Activated T-cell treated with anti-CD3 and anti-CD28 coated beads for 1 hour (primary cell): Measurements from ENCODE around the gene AAMDC.
"Not testable (repeated sequence)": the region's sequence is repeated elsewhere in the genome, so short reads cannot be mapped to it uniquely, and the experiment has no call there.

Experiments used
- DNase-seq: peaks from one replicate; pipeline ENCODE4 v3.0.0-alpha.2; 2020; ENCODE audit warnings: low read depth

The AAMDC gene

DNA sequence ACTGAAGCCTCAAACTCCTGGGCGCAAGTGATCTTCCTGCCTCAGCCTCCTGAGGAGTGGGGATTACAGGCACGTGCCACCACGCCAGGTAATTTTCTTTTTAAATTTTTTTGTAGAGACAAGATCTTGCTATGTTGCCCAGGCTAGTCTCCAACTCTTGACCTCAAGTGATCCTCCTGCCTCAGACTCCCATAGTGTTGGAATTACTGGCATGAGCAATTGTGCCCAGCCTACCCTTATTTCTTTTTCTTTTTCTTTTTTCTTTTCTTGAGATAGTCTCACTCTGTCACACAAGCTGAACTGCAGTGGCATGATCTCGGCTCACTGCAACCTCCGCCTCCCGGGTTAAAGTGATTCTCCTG lies 63.9 kb downstream of the AAMDC start:
- DNase-seq: no peak

GRCh38 chr11:77886401-77886800 lies 65.5 kb downstream of the AAMDC start:
- DNase-seq: no peak

GRCh38 chr11:77889045-77889444 lies 68.1 kb downstream of the AAMDC start:
- not testable (repeated sequence) for DNase-seq

GRCh38 chr11:77890100-77890614 lies 69.2 kb downstream of the AAMDC start:
- DNase-seq: not testable (repeated sequence)

GRCh38 chr11:77890619-77891056 lies 69.7 kb downstream of the AAMDC start:
- not testable (repeated sequence) for DNase-seq

DNA sequence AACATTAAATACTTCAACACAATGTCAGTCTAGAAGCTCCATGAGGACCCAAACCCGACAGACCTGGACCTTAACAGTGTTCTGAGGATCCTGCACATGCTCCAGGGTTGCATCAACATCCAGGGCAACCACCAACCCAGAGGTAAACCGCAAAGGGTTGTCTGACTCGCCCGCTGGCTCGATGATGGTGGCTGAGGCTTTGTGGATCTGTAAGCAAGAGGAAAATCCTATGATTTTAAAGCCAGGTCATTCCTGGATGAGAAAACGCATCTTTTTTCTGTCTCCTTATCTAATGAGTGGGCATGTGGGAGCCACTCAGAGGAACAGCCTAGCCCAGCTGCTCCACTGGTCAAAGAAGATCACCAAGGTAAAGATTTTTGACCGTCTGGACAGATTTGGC lies 70.3 kb downstream of the AAMDC start:
- not testable (repeated sequence) for DNase-seq

GRCh38 chr11:77891703-77892102 lies 70.8 kb downstream of the AAMDC start:
- not testable (repeated sequence) for DNase-seq

GRCh38 chr11:77894949-77895348 lies 74.0 kb downstream of the AAMDC start:
- DNase-seq: not testable (repeated sequence)

DNA sequence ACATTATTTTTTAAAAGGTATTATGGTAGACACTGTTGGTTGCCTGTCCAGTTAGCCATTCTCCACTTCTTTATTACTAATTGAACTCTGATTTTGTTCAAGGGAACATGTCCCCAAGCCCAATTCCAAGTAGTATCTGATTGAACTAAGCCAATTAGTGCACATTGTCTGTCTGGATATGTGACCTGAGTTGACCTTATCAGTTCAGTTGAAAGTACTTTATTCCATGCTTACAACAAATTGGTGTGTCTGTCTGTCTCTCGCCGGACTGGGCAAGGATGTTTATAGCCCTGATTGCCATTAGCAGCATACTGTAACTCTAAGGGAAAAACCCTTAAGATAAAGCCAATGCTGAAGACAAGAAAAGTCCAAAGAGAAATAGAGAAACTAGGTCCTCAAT lies 87.9 kb downstream of the AAMDC start:
- DNase-seq: no peak

DNA sequence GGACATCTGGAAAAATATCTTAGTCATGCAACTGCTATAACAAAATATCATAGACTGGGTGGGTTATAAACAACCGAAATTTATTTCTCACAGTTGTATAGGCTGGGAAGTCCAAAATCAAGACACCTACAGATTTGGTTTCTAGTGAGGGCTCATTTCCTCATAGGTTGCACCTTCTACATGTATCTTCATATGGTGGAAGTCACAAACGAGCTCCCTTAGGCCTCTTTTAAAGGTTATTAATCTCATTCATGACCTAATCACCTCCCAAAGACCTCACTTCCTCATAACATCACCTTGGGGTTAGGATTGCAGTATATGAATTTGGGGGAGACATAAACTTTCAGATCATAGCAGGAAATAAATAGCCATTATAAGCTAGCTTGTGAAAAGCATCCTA lies 88.3 kb downstream of the AAMDC start:
- DNase-seq: no peak

DNA sequence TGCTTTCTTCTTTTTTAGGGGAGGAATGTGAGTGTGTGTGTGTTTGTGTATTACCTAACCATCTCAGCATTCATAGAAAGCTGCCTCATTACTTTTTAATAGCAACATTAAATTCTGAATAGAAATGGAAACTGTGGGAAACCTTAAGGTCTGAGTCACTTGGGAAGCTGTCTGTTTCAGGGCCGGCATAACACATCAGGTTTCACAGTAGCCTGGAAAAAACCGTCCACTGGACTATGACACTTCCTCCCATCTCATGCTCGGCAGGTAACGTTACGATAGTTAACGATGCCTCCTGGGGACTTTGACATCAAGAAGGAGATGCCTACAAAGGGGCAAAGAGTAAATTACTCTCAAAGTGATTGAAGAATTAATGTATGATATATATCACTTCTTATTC lies 89.9 kb downstream of the AAMDC start:
- not testable (repeated sequence) for DNase-seq

- not testable (repeated sequence) for DNase-seq
Observed at GRCh38 chr11:77913608-77914306, 92.8 kb downstream of the AAMDC start.

GRCh38 chr11:77914307-77914791 lies 93.4 kb downstream of the AAMDC start:
- DNase-seq: not testable (repeated sequence)

DNA sequence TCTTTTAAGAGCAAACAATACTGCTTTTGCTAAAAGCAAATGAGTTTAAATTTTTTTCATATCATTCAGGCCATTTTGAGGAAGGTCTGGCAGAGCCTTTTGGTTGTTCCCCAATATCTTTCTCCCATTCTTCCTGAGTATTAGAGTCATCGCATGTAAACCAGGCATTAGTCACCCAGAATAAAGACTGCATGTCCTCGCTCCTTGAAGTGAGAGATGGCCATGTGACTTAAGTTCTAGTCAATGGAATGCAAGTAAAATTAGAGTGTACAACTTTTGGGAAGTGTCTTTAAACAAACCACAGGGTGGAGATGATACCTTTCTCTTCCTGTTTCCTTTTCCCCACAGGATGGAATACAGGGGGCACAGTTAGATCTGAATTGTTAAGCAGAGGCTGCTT lies 96.8 kb downstream of the AAMDC start:
- not testable (repeated sequence) for DNase-seq
